ENCODE data around the gene GPRASP1.
"Not testable (repeated sequence)": the region's sequence is repeated elsewhere in the genome, so short reads cannot be mapped to it uniquely, and the experiment has no call there.

GRCh38 chrX:102667034-102667433 lies 15.8 kb downstream of the GPRASP1 start:
- not testable (repeated sequence) for TF ChIP-seq CTCF (IDR thresholded peaks at IDR 0.05; ENCODE audit: poor library complexity, severe bottlenecking); REST (IDR thresholded peaks at IDR 0.05; ENCODE audit: borderline replicate concordance); RAD21 (conservative IDR thresholded peaks at IDR 0.05); SMC3 (conservative IDR thresholded peaks at IDR 0.05; ENCODE audit: poor library complexity); EZH2 (IDR thresholded peaks at IDR 0.05; ENCODE audit: borderline replicate concordance, insufficient read depth, low read length, poor library complexity, severe bottlenecking); TAF1 (IDR thresholded peaks at IDR 0.05; ENCODE audit: low read depth); EP300 (conservative IDR thresholded peaks at IDR 0.05; ENCODE audit: poor library complexity, severe bottlenecking); MXI1 (conservative IDR thresholded peaks at IDR 0.05; ENCODE audit: poor library complexity, severe bottlenecking); POLR2AphosphoS5 (IDR thresholded peaks at IDR 0.05)

Measured in neural cell (in vitro differentiated cells).